Lower leg skin (tissue), 3 donors: ENCODE data around the gene INSYN1.

Experiments
- CTCF ChIP-seq, 3 donors: fragments of 450-650 bp; IDR thresholded peaks; one replicate each; pipeline ENCODE4 v1.5.1; 2016; ENCODE audit warnings: antibody characterized with exemption in 3 of 3, mild to moderate bottlenecking in 3 of 3, moderate library complexity in 2 of 3
- POLR2A ChIP-seq, 2 donors: fragments of 450-650 bp; IDR thresholded peaks; one replicate each; pipeline ENCODE4 v1.6.1; 2016 to 2017; ENCODE audit warnings: antibody characterized with exemption in 2 of 2, mild to moderate bottlenecking in 1 of 2, moderate library complexity in 1 of 2

GRCh38 chr15:73716417-73716816 is 36.7 kb downstream of the INSYN1 start:
- no peak for TF ChIP-seq CTCF (IDR thresholded peaks at IDR 0.05)
- TF ChIP-seq POLR2A (IDR thresholded peaks at IDR 0.05) = no peak
